Measurements from ENCODE around the gene WDR5. TPM values are rescaled to one million over a fixed set of nuclear protein-coding genes. Genes with fewer than 3 reads are reported as not detected.

The WDR5 gene
- total and polyA plus RNA-seq, 9 of the 15 experiments (the other 6 are each of a cell fraction or from before 2014, with no cell fraction given), result 3.0 to 56.8 (median 38.6) TPM

GRCh38 chr9:134130503-134131375 is 5.1 kb upstream of the WDR5 start:
- CTCF ChIA-PET (ENCODE audit: low intra/inter-chr PET ratio), result no interaction called here

More at GRCh38 chr9:134130503-134131375, 5.1 kb upstream of the WDR5 start:
- Histone ChIP-seq H3K27me3 (ENCODE audit: control insufficient read depth in 2 of 2, insufficient read depth in 2 of 2, low read length in 2 of 2) (peaks cover 21 to 39% of the 10 kb centered on the region in 2 experiments; a peak in 4 of 5 replicates), H3K4me3 (no peak overlapping the region), H3K4me2 (ENCODE audit: insufficient read depth, low read length) (no peak overlapping the region), H3K9me1 (ENCODE audit: control insufficient read depth, insufficient read depth, low read length) (no peaks in the 10 kb centered on the region), H4K20me1 (replicated peaks; ENCODE audit: control insufficient read depth, insufficient read depth, low read length) (no peaks in the 10 kb centered on the region; the same call in 1 of the 2 replicates), H3K4me1 (replicated peaks in 1 of 2; ENCODE audit: control insufficient read depth in 2 of 2, insufficient read depth in 2 of 2, low read length in 2 of 2) (peaks cover 6 to 39% of the 10 kb centered on the region in 2 experiments; a peak in 3 of 5 replicates), H3K79me2 (ENCODE audit: control insufficient read depth, insufficient read depth, low read length) (peaks cover 9% of the 10 kb centered on the region), H3K27ac (ENCODE audit: extremely low read depth, low read depth, low read length) (no peak overlapping the region), H3K9me3 (replicated peaks; ENCODE audit: control insufficient read depth, insufficient read depth, low read depth, low read length) (no peaks in the 10 kb centered on the region), H2AFZ (ENCODE audit: low read depth, low read length) (no peak overlapping the region), H3K9ac (ENCODE audit: insufficient read depth in 1 of 2, low read depth in 2 of 2, low read length in 2 of 2) (0 out of 4 replicates have a peak overlapping the region, but pooled peaks of 1 of the 2 experiments have one; percentile 26), H3K36me3 (ENCODE audit: control insufficient read depth, insufficient read depth, low read length) (no peaks in the 10 kb centered on the region)
- 0 out of 2 replicates have a peak, but pooled peaks have one; percentile 21 for TF ChIP-seq ZKSCAN1 (IDR thresholded peaks at IDR 0.05; ENCODE audit: low read depth, low read length)
- TF ChIP-seq NRF1 (conservative IDR thresholded peaks at IDR 0.05 in 1 of 2, IDR thresholded peaks at IDR 0.05 in 1 of 2), result peak; percentile 38 to 54
- no peak for TF ChIP-seq LEF1 (IDR thresholded peaks at IDR 0.05)
- ATAC-seq (no peak), DNase-seq (ENCODE audit: extremely low read depth in 1 of 4, low spot score in 3 of 4) (no peak), FAIRE-seq (no peak)
- BruUV-seq (replicated peaks), result no TSS peak
- WGBS (ENCODE audit: insufficient coverage, low coverage, missing lambda C conversion rate), result 40% methylated on average over 13 of the region's 23 CpGs
- intact Hi-C loops (cut with micrococcal nuclease) (no loop called here), in situ Hi-C loops (cut with MboI) (no loop called here)
- POLR2A ChIA-PET, result no interaction called here

Measured in K562 (cell line).